SK-N-SH (cell line): Measurements from ENCODE around the gene TAMM41.

ENCODE experiments used
- GABPA ChIP-seq: IDR thresholded peaks from 2 replicates; pipeline ENCODE4 v1.4.0; 2012; ENCODE audit warnings: low read depth, mild to moderate bottlenecking
- JUND ChIP-seq: IDR thresholded peaks from 2 replicates; pipeline ENCODE4 v1.4.0; 2012
- NRF1 ChIP-seq: IDR thresholded peaks from 2 replicates; pipeline ENCODE4 v1.6.1; 2012; ENCODE audit warnings: low read depth, mild to moderate bottlenecking, low read length
- POLR2AphosphoS5 ChIP-seq: IDR thresholded peaks from 2 replicates; pipeline ENCODE4 v1.6.1; 2012; ENCODE audit warnings: low read depth, low read length
- RCOR1 ChIP-seq: fragments of 150-350 bp; IDR thresholded peaks from 2 replicates; pipeline ENCODE4 v1.6.1; 2017; ENCODE audit warnings: antibody characterized with exemption, low read length
- REST ChIP-seq: IDR thresholded peaks from 2 replicates; pipeline ENCODE4 v1.6.1; 2012; ENCODE audit warnings: mild to moderate bottlenecking, low read depth, low read length, moderate library complexity
- SIN3A ChIP-seq: IDR thresholded peaks from 2 replicates; pipeline ENCODE4 v1.6.1; 2012; ENCODE audit warnings: low read depth, mild to moderate bottlenecking, low read length, moderate library complexity, borderline replicate concordance
- SMC3 ChIP-seq: IDR thresholded peaks from 2 replicates; pipeline ENCODE4 v1.6.1; 2012; ENCODE audit warnings: low read depth, low read length, improper control_type of control experiment
- TAF1 ChIP-seq: IDR thresholded peaks from 2 replicates; pipeline ENCODE4 v1.6.1; 2012; ENCODE audit warnings: low read depth, mild to moderate bottlenecking, low read length, moderate library complexity, borderline replicate concordance
- TF ChIP-seq, protein P1 (sequence below): fragments of 200-600 bp; sonication (generic); IDR thresholded peaks from 2 replicates; pipeline ENCODE4 v1.6.1; 2017; ENCODE audit warnings: antibody characterized with exemption, mild to moderate bottlenecking, moderate library complexity

GRCh38 chr3:11853450-11853849 lies 6.8 kb upstream of the TAMM41 start:
- TF ChIP-seq, protein P1, sequence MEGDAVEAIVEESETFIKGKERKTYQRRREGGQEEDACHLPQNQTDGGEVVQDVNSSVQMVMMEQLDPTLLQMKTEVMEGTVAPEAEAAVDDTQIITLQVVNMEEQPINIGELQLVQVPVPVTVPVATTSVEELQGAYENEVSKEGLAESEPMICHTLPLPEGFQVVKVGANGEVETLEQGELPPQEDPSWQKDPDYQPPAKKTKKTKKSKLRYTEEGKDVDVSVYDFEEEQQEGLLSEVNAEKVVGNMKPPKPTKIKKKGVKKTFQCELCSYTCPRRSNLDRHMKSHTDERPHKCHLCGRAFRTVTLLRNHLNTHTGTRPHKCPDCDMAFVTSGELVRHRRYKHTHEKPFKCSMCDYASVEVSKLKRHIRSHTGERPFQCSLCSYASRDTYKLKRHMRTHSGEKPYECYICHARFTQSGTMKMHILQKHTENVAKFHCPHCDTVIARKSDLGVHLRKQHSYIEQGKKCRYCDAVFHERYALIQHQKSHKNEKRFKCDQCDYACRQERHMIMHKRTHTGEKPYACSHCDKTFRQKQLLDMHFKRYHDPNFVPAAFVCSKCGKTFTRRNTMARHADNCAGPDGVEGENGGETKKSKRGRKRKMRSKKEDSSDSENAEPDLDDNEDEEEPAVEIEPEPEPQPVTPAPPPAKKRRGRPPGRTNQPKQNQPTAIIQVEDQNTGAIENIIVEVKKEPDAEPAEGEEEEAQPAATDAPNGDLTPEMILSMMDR, result no peak
- TF ChIP-seq POLR2AphosphoS5 (no peak), SMC3 (no peak), REST (no peak), SIN3A (no peak), JUND (no peak), NRF1 (no peak), TAF1 (no peak), RCOR1 (no peak), GABPA (no peak)
